PC-3 (cell line): ENCODE measurements around the gene RGS7. TPM values are rescaled to one million over a fixed set of nuclear protein-coding genes. Genes with fewer than 3 reads are reported as not detected.

Source experiments
- ATAC-seq: fragments of 200-7000 bp; cut with Tn5 transposase; 2 replicates; pipeline ENCODE4 v1.9.1; 2020; ENCODE audit warnings: mild to moderate bottlenecking, moderate library complexity
- BruUV-seq: library from RNA; stranded (reverse); fragments of 400-500 nt; replicated peaks from 2 replicates; lab custom pipeline; 2021; lab: Mats Ljungman, UMichigan
- CTCF ChIA-PET: fragments of 300-600 bp; sonication (Branson Sonifier 250); formaldehyde crosslinking; loops from one replicate; lab custom pipeline; 2022; ENCODE audit warnings: antibody characterized with exemption; lab: Charles Lee
- POLR2A ChIA-PET: fragments of 300-600 bp; sonication (Branson Sonifier 250); formaldehyde crosslinking; loops from one replicate; lab custom pipeline; 2022; ENCODE audit warnings: antibody characterized with exemption; ENCODE audit not compliant: unreplicated experiment; lab: Charles Lee
- DNase-seq: peaks from one replicate; pipeline ENCODE4 v3.0.0-alpha.2; 2015
- H2AFZ ChIP-seq: fragments of 300-600 bp; sonication (generic); 2 replicates; pipeline ENCODE4 v1.6.0; 2016; ENCODE audit warnings: antibody characterized with exemption, low read length
- H3F3A ChIP-seq: fragments of 300-600 bp; sonication (generic); one replicate; pipeline ENCODE4 v1.6.0; 2017; ENCODE audit warnings: antibody characterized with exemption, low read length, control low read depth, mild to moderate bottlenecking; ENCODE audit not compliant: unreplicated experiment
- H3K27ac ChIP-seq: fragments of 300-600 bp; sonication (generic); 2 replicates; pipeline ENCODE4 v1.5.1; 2016; ENCODE audit warnings: mild to moderate bottlenecking, low read length
- H3K27me3 ChIP-seq: fragments of 300-600 bp; sonication (generic); 2 replicates; pipeline ENCODE4 v1.6.1; 2016; ENCODE audit warnings: low read length, mixed read lengths
- H3K36me3 ChIP-seq: fragments of 300-600 bp; sonication (generic); 2 replicates; pipeline ENCODE4 v1.6.1; 2016; ENCODE audit warnings: low read depth, mixed run types, low read length, mixed read lengths
- H3K4me1 ChIP-seq: fragments of 300-600 bp; sonication (generic); 2 replicates; pipeline ENCODE4 v1.5.1; 2016; ENCODE audit warnings: low read length; ENCODE audit not compliant: insufficient read depth
- H3K4me2 ChIP-seq: fragments of 300-600 bp; sonication (generic); 2 replicates; pipeline ENCODE4 v1.6.0; 2016; ENCODE audit warnings: low read length
- H3K4me3 ChIP-seq: fragments of 300-600 bp; sonication (generic); 2 replicates; pipeline ENCODE4 v1.5.1; 2016; ENCODE audit warnings: mild to moderate bottlenecking, low read length, mixed read lengths
- H3K79me2 ChIP-seq: fragments of 300-600 bp; sonication (generic); 2 replicates; pipeline ENCODE4 v1.6.1; 2017; ENCODE audit warnings: low read length, mixed read lengths
- H3K9ac ChIP-seq: fragments of 300-600 bp; sonication (generic); 2 replicates; pipeline ENCODE4 v1.6.0; 2016; ENCODE audit warnings: mild to moderate bottlenecking, low read length
- H3K9me2 ChIP-seq: fragments of 300-600 bp; sonication (generic); replicated peaks from 2 replicates; pipeline ENCODE4 v1.6.1; 2016; ENCODE audit warnings: mixed run types, low read length, mixed read lengths
- H3K9me3 ChIP-seq: fragments of 300-600 bp; sonication (generic); 2 replicates; pipeline ENCODE4 v1.6.1; 2016; ENCODE audit warnings: low read length, mixed read lengths
- H4K20me1 ChIP-seq: fragments of 300-600 bp; sonication (generic); 2 replicates; pipeline ENCODE4 v1.6.1; 2016; ENCODE audit warnings: low read length, mixed read lengths
- CTCF ChIP-seq: fragments of 300-600 bp; sonication (generic); conservative IDR thresholded peaks from 2 replicates; pipeline ENCODE4 v1.5.1; 2017; ENCODE audit warnings: antibody characterized with exemption, low read depth, mild to moderate bottlenecking, low read length
- EZH2 ChIP-seq: fragments of 300-600 bp; sonication (generic); IDR thresholded peaks from one replicate; pipeline ENCODE4 v1.6.1; 2017; ENCODE audit warnings: antibody characterized with exemption, mild to moderate bottlenecking, low read length; ENCODE audit not compliant: unreplicated experiment
- EZH2phosphoT487 ChIP-seq: fragments of 300-600 bp; sonication (generic); IDR thresholded peaks from 2 replicates; pipeline ENCODE4 v1.6.1; 2018; ENCODE audit warnings: mild to moderate bottlenecking, antibody characterized with exemption, low read length, borderline replicate concordance
- intact Hi-C: fragments of 100-400 bp; cut with micrococcal nuclease; formaldehyde crosslinking; loops from 2 replicates; pipeline ENCODE4 v1.9.0; 2023
- total RNA-seq: library from RNA; depleted of rRNA; stranded (reverse); fragments of >200 nt; gene quantifications from 2 replicates; pipeline ENCODE4 v1.2.3, GENCODE V29; 2014

Gene RGS7
- total RNA-seq, 1 experiment from 2014 or later, result 0.15 TPM

- no peaks in the 10 kb centered on the region for H3K9me3 ChIP-seq
- no TSS peak for BruUV-seq
- no peak overlapping the region for H3K27ac ChIP-seq
- no peak for TF ChIP-seq EZH2phosphoT487
- TF ChIP-seq EZH2, result no peak
- no peak for TF ChIP-seq CTCF
- H3K9me2 ChIP-seq, result no peaks in the 10 kb centered on the region
- no peaks in the 10 kb centered on the region for H3K36me3 ChIP-seq
- ChIA-PET POLR2A (no interaction called here), CTCF (no interaction called here)
- ATAC-seq (no peak), DNase-seq (no peak)
- no peaks in the 10 kb centered on the region for H4K20me1 ChIP-seq
- no peak overlapping the region for H3K4me2 ChIP-seq
- intact Hi-C loops, result no loop called here
- no peak overlapping the region for H3K9ac ChIP-seq
- H3K27me3 ChIP-seq, result no peaks in the 10 kb centered on the region
- H3K79me2 ChIP-seq, result no peaks in the 10 kb centered on the region
- H3F3A ChIP-seq, result no peaks in the 10 kb centered on the region
- peaks cover 18% of the 10 kb centered on the region for H3K4me1 ChIP-seq
- no peak overlapping the region for H3K4me3 ChIP-seq
- H2AFZ ChIP-seq, result no peak overlapping the region
Measured at GRCh38 chr1:240794046-240794843, 562.8 kb downstream of the RGS7 start.

GRCh38 chr1:240792915-240793529 lies 564.0 kb downstream of the RGS7 start:
- POLR2A ChIA-PET, result no interaction called here
- DNase-seq (no peak), ATAC-seq (no peak)
- no peaks in the 10 kb centered on the region for H3K36me3 ChIP-seq
- no peaks in the 10 kb centered on the region for H4K20me1 ChIP-seq
- H3K79me2 ChIP-seq, result no peaks in the 10 kb centered on the region
- no TSS peak for BruUV-seq
- H2AFZ ChIP-seq, result no peak overlapping the region
- TF ChIP-seq EZH2phosphoT487, result no peak
- H3K27me3 ChIP-seq, result no peaks in the 10 kb centered on the region
- H3K4me3 ChIP-seq, result no peak overlapping the region
- CTCF ChIA-PET, result no interaction called here
- H3K4me2 ChIP-seq, result no peak overlapping the region
- H3K27ac ChIP-seq, result no peak overlapping the region
- H3K4me1 ChIP-seq, result peaks cover 15% of the 10 kb centered on the region
- no peaks in the 10 kb centered on the region for H3F3A ChIP-seq
- H3K9me2 ChIP-seq, result no peaks in the 10 kb centered on the region
- no peaks in the 10 kb centered on the region for H3K9me3 ChIP-seq
- H3K9ac ChIP-seq, result no peak overlapping the region
- intact Hi-C loops, result no loop called here

GRCh38 chr1:240790856-240791255 lies 566.1 kb downstream of the RGS7 start:
- Histone ChIP-seq H3F3A (no peaks in the 10 kb centered on the region), H3K4me1 (no peaks in the 10 kb centered on the region), H3K9ac (no peak overlapping the region), H3K4me2 (no peak overlapping the region), H3K79me2 (no peaks in the 10 kb centered on the region), H3K9me2 (no peaks in the 10 kb centered on the region), H4K20me1 (no peaks in the 10 kb centered on the region), H3K36me3 (no peaks in the 10 kb centered on the region), H3K4me3 (no peak overlapping the region), H3K9me3 (no peaks in the 10 kb centered on the region), H3K27me3 (no peaks in the 10 kb centered on the region), H3K27ac (no peak overlapping the region), H2AFZ (no peak overlapping the region)
- ChIA-PET CTCF (no interaction called here), POLR2A (no interaction called here)
- intact Hi-C loops, result no loop called here
- TF ChIP-seq EZH2, result no peak
- TF ChIP-seq EZH2phosphoT487, result no peak
- no peak for TF ChIP-seq CTCF
- no peak for DNase-seq
- no peak for ATAC-seq
- no TSS peak for BruUV-seq
